Superior temporal gyrus (tissue), 1 donor: ENCODE data around the gene NOL7.
A peak's percentile ranks its signal among the peaks of the same experiment; 100 is the strongest.

ENCODE experiments used
- DNase-seq: peaks from one replicate; pipeline ENCODE4 v3.0.0-alpha.2; 2016; ENCODE audit errors: extremely low spot score

NOL7 gene

GRCh38 chr6:13597073-13597472 lies 18.1 kb upstream of the NOL7 start:
- DNase-seq = no peak

GRCh38 chr6:13600036-13600435 lies 15.1 kb upstream of the NOL7 start:
- no peak for DNase-seq

GRCh38 chr6:13604135-13604534 lies 11.0 kb upstream of the NOL7 start:
- DNase-seq = no peak

- no peak for DNase-seq
These were observed 10.4 kb upstream of the NOL7 start for GRCh38 chr6:13604546-13605416.

GRCh38 chr6:13605634-13606033 lies 9.5 kb upstream of the NOL7 start:
- no peak for DNase-seq

GRCh38 chr6:13611715-13612114 lies 3.4 kb upstream of the NOL7 start:
- no peak for DNase-seq

GRCh38 chr6:13613029-13613594 lies 2.0 kb upstream of the NOL7 start:
- no peak for DNase-seq

GRCh38 chr6:13614126-13614925 lies 809 bp upstream of the NOL7 start:
- DNase-seq = no peak

- DNase-seq = peak; percentile 55
These were observed 621 bp downstream of the NOL7 start for GRCh38 chr6:13615792-13616120.

GRCh38 chr6:13617066-13617465 lies 1.9 kb downstream of the NOL7 start:
- DNase-seq = no peak

- no peak for DNase-seq
These were observed 9.7 kb downstream of the NOL7 start for GRCh38 chr6:13624871-13625288.

- DNase-seq = no peak
These were observed 14.5 kb downstream of the NOL7 start for GRCh38 chr6:13629459-13630116.

- no peak for DNase-seq
These were observed 15.4 kb downstream of the NOL7 start for GRCh38 chr6:13630499-13630898.

GRCh38 chr6:13633343-13633742 lies 18.2 kb downstream of the NOL7 start:
- no peak for DNase-seq

GRCh38 chr6:13635948-13636658 lies 21.0 kb downstream of the NOL7 start:
- DNase-seq = no peak

- no peak for DNase-seq
These were observed 22.9 kb downstream of the NOL7 start for GRCh38 chr6:13638014-13638413.

- DNase-seq = no peak
These were observed 23.5 kb downstream of the NOL7 start for GRCh38 chr6:13638626-13639025.

GRCh38 chr6:13641315-13641714 lies 26.2 kb downstream of the NOL7 start:
- no peak for DNase-seq

GRCh38 chr6:13643125-13643524 lies 28.0 kb downstream of the NOL7 start:
- no peak for DNase-seq

- no peak for DNase-seq
These were observed 33.7 kb downstream of the NOL7 start for GRCh38 chr6:13648850-13649249.

GRCh38 chr6:13649393-13649792 lies 34.3 kb downstream of the NOL7 start:
- DNase-seq = no peak

- DNase-seq = no peak
These were observed 38.2 kb downstream of the NOL7 start for GRCh38 chr6:13653296-13653695.
